Stimulated activated CD4-positive, alpha-beta T cell treated with anti-CD3 and anti-CD28 coated beads, Interleukin-1b, Interleukin-23, amount 100 ng/mL, for 4 hours (primary cell): ENCODE measurements around the gene MBTD1.
"Not testable (repeated sequence)": the region's sequence is repeated elsewhere in the genome, so short reads cannot be mapped to it uniquely, and the experiment has no call there.

Source experiments
- DNase-seq, 2 donors: peaks; one replicate each; pipeline ENCODE4 v3.0.0-alpha.2; 2020; ENCODE audit warnings: low read depth in 2 of 2

Gene MBTD1

DNA sequence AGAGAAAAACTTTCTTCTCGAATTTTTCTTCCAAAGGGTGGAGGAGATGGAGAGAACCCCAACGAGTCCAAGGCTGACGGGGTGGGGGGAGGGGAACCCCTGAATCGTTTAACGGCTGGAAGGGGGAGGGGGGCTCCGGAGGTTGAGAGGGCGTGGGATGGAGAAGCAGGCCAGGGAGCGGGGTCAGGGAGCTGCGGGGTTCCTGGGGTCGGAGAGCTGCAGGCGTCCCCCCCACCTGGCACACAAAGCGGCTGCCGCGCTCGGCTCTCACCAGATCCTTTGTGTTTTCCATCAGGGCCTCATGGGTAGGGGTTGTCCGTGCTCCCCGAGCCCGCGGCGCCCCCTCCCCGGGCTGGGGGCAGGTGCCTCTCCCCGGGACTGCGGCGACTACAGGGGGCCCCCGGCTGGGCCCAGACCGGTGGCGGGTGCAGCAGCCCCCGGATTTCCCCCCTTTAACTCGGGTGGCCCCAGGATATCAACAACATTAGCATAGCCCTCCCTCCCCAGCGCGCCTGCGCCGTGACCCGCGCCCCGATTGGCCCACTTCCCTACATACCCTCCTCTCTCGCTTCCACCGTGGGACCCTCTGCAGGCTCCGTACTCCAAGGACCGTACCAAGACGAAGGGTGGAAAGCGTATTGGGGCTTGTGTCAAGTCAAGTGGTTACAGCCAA, at the start of gene MBTD1:
Gene MBTD1 (minus strand): TSS at position 486 of the 673 bp plus-strand sequence. CDS start 34,888 bp downstream, outside the sequence.
- peak; percentile 86 to 87 for DNase-seq

DNA sequence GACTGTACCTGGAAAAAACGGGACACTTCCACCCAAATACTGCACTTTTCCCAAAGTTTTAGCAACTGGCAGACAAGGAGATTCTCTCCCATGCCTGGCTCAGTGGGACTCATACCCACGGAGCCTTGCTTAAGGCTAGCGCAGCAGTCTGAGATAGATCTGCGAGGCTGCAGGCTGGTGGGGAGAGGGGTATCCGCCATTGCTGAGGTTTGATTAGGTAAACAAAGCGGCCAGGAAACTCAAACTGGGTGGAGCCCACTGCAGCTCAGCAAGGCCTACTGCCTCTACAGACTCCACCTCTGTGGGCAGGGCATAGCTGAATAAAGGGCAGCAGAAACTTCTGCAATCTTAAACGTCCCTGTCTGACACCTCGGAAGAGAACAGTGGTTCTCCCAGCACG, 45.3 kb upstream of the MBTD1 start:
- DNase-seq, result no peak

DNA sequence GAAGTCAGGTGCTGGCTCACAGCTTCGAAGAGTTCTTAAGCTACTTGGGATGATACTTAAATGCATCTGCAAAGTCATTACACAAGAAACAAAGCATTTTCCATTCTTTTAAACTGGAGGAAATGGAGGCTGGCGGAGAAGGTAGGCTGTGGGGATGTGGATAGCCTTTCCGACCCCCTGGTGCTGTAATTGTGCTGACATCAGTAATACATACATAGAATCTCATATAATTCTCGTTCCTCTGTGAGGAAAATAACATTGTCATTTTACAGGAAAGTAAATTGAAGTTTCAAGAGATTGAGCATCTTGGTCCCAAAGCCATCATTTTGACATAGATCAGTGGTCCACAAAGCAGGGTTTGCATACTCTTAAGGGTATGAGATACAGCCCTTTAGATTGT, 40.0 kb upstream of the MBTD1 start:
- no peak for DNase-seq

DNA sequence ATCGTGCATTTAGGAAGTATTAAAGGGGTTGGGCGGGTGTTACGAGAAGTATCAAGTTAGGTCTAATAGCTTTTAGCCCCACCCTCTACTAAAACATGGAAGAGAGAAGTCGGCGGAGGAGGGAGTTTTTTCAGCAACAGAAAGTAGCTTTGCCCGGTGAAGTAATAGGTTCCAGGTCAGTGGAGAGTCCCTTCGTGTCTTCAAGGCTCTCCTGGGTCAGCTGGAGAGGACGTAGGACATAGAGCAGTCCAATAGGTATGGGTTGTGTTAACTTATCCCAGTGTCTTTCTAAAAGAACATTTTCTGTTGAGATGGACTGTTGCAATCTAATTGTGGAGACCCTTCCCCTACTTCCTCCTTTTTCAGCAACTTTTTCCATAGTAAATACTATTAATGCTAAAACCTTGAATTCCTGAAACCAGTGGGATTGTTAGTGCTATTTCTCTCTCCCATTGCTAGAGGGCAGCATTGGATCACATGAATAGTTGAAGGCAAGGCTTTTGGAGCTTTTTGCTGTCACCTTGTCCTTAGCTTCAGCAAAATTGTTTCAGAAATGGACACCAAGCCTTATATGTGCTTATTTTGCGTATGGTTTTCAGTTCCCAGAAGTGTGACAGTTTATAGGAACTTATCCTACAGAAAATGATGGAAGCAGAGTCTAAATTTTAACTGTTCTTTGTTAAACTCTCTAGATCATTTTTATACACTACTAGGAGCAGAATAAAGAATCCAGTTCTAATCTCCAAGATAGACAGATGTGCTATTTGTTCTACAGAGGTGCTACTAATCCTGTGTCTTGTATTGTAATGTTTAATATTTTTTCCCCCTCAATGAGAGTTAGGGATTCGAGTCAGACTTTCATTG, 38.9 kb upstream of the MBTD1 start:
- no peak for DNase-seq

DNA sequence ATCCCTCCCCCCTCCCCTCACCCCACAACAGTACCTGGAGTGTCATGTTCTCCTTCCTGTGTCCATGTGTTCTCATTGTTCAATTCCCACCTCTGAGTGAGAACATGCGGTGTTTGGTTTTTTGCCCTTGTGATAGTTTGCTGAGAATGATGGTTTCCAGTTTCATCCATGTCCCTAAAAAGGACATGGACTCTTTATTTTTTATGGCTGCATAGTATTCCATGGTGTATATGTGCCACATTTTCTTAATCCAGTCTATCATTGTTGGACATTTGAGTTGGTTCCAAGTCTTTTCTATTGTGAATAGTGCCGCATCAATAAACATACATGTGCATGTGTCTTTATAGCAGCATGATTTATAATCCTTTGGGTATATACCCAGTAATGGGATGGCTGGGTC, 34.5 kb upstream of the MBTD1 start:
- not testable (repeated sequence) for DNase-seq

DNA sequence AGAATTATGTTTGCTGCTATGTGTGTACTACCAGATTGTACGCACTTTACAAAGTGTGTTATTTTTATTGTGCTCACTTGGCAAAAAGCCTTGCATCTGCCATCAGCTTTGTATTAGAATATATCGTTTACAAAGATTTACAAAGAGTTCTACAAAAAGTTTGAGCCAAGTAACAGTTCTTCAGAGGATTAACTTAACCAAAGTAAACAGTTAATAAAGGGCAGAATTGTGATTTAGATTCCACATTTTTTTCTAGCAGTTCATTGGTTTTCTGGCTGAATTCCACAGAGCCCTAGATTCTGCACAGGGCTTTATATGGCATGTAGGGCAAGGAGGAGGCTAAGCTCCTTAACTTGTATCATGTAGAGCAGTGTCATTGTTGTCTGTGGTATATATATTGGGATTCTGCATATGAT, 29.9 kb upstream of the MBTD1 start:
- no peak for DNase-seq

DNA sequence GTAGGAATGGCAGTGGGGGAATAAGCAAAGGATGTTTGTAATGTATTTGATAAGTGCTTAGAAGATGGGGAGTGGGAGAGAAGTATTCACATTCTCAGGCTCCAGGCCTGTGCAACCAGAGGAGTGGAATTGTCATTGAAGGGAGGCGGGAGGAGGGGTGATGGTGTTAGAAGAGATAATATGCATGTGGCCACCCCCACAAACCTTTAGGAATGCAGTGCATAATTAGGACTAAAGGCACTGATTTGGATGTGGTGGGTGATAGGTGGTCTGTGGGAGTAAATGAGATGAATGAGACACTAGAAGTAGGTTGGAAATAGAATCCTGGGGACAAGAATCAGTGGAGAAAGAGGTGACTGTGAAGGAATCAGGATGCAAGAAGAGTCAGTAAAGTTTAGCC, 27.6 kb upstream of the MBTD1 start:
- no peak for DNase-seq

DNA sequence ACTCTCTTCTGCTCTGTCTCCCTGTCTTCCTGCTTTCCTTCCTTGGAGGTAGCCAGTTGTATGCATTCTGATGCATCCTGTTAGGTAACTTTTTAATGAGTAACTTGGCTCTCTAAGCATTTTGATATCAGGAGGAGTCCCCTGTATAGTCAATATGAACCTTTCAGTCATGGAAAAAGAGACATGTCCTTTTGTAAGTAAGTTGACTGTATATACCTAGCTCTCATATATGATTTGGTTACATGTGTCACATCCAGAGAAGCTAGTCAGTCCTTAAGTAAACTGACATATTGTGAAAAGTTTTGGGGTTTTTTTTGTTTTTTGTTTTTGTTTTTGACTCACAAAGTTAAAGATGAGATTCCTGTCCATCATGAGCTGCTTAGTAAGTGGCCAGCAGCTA, 19.3 kb upstream of the MBTD1 start:
- no peak for DNase-seq

DNA sequence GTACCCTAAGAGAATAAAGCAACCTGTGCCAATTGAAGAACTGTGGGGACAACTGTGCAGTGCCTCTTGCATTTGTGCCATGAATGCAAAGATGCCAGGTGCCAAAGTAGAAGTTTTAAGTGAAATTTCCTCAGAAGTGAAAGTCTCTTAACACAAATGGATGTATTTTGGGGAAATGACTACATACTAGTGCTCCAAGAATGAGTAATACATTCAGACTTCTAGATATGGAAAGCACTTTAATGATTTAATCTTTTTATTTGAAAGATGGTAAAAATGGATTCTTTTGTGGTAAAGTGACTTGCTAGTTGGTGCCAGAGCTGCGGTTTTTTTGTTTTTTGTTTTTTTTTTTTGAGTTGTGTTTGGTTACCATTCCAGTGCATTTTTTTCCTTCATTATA, 15.5 kb upstream of the MBTD1 start:
- no peak for DNase-seq

DNA sequence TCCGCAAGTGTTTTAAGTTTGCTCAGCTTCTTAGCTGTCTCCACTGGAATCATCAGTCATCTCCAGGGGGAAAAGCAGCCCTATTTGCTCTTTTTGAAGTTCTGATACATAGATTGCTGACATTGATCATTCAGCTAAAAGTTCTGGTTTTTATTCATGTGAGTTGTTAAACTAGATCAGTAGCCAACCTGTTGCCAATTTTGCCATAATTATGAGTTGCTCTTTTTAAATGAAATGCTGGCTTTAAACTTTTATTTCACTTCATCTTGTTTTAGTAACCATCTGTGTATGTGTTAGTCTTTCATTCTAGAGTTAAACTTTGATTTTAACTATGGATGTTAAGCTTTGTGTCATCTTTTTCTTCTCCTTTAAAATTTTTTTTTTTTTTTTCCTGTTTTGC, 13.0 kb upstream of the MBTD1 start:
- no peak for DNase-seq

DNA sequence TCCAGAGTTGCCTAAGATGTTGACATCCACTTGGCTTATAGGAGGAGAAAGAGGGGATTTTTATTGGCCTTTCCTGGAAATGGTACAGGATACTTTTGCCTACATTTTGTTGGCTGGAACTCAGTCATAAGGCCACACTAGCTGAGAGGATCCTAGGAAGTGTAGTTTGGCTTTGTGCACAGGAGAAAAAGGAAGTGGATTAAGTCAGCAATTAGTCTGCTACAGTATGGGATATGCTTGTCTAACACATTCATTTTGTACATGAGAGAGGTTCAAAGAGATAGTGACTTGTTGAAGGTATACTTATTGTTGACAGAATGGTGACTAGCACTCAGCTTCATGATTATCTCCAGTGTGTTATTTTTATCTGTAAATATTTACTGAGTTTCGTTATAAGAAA, 10.8 kb upstream of the MBTD1 start:
- no peak for DNase-seq

DNA sequence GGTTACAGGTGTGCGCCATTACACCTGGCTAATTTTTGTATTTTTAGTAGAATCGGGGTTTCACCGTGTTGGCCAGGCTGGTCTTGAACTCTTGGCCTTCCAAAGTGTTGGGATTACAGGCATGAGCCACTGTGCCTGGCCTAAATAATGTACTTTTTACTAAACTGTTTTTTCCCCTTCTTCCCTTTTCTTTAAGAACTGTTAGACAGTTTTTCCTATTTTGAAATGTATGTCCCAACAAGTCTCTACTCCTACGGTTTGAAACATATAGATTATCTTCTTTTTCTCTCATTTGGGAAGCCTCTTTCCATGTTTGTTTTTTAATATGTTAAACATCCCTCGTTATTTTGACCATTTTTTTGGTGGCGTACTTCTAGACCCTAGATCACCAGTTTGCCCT, 10.1 kb upstream of the MBTD1 start:
- no peak for DNase-seq

DNA sequence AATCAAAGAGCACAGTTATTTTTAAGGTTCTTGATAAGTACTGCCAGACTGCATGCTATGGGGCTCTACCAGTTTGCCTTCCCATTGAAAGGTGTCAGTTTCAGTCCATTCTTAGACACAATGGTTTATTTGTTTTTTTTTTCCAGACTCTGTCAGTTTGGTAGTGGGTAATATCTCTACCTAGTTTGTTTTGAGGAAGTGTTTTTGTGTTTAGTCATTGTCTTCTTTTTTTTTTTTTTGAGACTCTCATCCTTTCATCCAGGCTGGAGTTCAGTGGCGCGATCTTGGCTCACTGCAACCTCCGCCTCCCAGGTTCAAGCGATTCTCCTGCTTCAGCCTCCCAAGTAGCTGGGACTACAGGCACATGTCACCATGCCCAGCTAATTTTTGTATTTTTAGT, 4.6 kb upstream of the MBTD1 start:
- not testable (repeated sequence) for DNase-seq

DNA sequence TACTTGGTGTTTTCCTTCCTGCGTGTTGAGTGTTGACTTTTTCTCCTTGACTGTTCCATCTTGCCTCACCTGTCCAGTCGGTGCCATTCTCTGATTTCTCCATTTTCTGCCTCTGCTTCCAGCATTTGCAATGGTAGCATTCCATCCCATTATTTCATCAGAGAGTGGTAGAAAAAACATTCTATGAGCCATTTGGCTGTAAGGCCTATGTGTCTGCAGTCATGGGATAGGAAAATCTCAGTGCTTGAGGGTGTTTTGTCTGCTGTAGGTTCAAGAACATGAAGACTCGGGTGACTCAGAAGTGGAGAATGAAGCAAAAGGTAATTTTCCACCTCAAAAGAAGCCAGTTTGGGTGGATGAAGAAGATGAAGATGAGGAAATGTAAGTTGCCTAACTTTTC, 3.2 kb upstream of the MBTD1 start:
- no peak for DNase-seq

DNA sequence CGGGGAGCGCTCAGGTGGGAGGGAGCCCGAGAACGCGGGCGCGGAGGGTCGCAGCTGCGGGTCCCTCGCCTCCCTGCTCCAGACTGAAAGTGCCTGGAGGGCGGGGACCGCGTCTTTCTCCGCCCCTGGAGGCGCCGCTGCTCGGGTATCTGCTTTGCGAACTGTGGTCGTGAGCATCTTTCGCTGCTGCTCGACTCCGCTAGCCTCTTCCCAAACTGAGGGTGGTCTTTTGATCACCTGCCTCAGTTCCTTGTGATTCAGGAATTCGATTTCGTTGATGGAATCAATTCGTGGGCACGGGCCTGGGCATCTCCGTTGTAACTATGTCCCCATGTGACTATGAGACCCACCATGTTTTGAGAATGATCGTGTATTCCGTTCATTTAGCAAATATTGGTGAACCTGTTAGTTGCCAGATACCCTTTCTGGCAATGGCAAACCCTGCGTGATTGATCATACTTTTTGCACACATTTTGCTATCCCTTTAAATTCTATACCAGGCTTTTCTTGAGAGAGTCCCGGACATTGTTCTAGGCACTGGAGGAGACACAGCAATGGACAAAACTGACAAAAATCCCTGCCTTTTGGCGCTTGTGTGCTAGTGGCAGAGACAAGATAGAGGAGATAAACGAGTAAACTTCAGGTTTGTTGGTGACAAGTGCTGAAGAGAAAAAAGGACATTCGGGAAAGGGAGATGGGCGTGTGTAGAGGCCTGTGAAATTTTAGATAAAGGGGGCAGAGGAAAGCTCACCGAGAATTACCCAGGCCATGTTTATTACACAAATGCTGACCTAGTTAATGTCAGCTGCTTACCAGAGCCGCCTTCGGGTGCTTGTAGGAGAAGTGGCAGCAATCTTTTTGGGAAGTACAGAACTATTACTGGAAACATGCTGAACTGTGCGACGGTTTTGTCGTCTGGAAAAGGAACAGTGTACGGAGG, 1.4 kb upstream of the MBTD1 start:
- DNase-seq, result no peak

DNA sequence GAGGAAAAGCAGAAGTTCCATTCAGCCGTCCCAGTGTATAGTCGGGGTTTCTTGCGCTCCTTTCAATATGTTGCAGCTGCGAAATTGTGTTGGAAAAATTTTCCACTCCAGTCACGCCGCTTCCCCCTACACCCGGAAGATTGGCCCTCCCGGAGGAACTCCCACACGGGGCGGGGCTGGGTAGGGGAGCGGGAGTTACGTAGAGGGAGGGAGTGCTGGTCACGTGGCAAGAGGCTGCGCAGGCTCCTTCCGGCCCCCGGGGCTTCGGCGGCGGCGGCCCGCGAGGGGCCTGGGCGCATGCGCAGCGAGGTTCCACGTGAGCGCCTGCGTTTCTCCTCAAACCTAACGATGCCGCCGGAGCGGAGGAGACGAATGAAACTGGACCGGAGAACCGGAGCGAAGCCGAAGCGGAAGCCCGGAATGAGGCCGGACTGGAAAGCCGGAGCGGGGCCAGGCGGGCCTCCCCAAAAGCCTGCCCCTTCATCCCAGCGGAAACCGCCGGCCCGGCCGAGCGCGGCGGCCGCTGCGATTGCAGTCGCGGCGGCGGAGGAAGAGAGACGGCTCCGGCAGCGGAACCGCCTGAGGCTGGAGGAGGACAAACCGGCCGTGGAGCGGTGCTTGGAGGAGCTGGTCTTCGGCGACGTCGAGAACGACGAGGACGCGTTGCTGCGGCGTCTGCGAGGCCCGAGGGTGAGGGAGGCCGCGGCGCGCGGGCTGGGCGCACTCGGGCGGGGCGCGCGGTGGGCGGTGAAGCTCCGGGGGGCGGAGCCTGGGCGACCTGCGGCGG, 581 bp upstream of the MBTD1 start, which contains the start of gene UTP18:
Gene UTP18 (plus strand): TSS at position 310 of the 787 bp plus-strand sequence. CDS start 39 bp downstream, at position 349.
- peak; percentile 93 for DNase-seq

DNA sequence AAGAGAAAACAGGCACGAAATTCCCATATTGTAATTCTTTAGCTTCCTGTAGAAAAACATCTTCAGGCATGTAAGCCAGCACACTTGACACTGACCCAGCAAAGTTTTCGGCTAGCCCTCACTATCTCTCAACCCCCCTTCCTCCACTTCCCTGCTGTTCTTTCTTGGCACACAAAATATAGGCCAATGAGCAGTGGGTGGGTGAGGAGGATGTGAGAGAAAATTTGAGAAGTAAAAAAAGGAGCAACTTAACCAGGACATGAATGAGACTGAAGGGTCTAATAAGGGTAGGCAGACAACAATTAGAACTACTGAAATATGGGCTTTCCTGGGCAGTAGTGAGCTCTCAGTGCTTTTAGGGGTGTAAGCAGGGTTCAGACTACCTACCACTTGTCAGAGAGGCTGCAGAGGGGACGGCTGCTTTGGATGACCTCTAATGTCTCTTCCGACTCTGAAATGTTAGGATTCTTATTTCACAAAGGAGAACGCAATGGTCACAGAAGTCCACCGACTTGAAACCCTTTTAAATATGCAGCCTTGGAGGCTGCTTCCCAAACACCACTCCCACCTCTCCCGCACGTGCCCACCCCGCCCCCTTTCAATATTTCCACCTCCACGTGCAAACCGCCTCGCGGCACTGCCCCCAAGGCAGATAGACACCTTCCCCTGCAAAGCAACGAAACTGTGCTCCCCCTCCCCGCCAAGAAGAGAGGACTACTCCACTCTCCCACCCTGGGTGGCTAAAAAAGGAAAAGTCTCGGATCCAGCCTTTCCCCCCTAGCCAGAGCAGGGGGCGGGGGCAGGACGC, 889 bp downstream of the MBTD1 start:
- DNase-seq, result no peak

DNA sequence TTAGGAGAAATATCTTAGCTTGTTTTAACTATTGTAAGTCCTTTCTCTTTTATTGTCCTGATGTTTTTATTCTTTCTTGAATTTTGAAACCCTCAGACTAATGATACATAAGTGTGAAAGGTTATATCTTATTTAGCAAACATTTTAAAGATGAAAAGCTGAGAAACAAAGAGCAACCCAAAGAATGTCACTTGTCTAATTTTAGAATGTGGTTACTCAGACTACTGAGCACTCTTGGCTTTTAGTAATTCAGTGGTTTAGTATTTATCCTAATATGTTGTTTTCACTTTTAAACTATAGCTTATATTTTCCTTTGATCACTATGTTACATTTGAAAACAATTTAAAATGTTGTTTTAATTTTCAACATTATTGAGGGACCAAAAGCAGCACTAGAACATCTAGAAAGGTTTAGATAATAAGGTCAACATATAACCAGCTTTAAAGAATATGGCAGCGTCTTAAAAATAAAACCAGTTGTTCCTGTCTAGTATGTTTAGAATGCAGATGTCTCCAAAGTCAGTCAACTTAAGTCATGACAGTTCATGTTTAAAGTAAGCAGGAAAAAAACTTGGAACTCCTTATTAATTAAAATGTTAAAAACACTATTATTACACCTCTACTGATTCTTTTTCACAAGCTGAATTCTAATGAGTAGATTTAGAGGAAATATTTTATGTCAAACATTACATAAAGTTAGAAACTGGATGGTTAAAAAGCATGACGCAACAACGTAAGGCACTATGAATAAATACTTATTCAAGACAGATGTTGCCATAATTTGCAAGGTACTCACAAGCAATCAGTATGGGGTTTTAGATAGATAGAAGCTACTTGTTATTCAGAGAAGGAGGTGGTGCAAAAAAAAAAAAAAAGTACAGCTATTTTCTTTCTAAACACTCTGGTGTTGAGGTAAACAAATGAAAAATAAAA, 2.4 kb downstream of the MBTD1 start:
- DNase-seq, result no peak

DNA sequence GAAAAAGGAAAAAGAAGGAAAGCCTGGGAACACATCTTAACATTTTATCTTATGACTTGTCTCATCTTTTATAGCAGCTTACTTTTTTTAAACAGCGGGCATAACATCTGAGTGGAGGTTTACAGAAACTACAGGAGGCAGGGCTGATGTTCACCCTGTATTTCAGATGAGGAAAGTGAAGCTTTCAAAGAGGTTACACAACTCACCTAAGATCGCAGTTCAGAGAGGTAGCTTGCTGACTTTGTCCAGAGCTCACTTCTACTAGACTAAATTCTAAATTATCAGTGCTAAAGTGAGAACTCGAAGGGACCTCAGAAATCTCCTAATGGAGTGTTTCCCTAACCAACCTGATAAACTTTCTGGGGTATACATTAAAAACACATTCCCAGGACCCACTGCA, 3.7 kb downstream of the MBTD1 start:
- DNase-seq, result no peak
